Calu3 (cell line): Measurements from ENCODE around the gene AGK. TPM values are rescaled to one million over a fixed set of nuclear protein-coding genes. Genes with fewer than 3 reads are reported as not detected.

Experiments
- Bru-seq: library from RNA; stranded (reverse); fragments of 400-500 nt; gene quantifications from one replicate; lab custom pipeline; 2021; lab: Mats Ljungman, UMichigan
- BruChase-seq, 2 experiments: library from RNA; stranded (reverse); fragments of 400-500 nt; gene quantifications; one replicate each; lab custom pipeline; 2021; lab: Mats Ljungman, UMichigan
- BruUV-seq: library from RNA; stranded (reverse); fragments of 400-500 nt; replicated peaks from 2 replicates; lab custom pipeline; 2021; lab: Mats Ljungman, UMichigan
- CTCF ChIA-PET: fragments of 300-600 bp; sonication (Branson Sonifier 250); formaldehyde crosslinking; loops from one replicate; lab custom pipeline; 2022; ENCODE audit warnings: antibody characterized with exemption; lab: Charles Lee
- DNase-seq: peaks from one replicate; pipeline ENCODE4 v3.0.0; 2022
- H3K27ac Mint-ChIP-seq: one replicate; pipeline ENCODE4 v1.8.0; 2022; ENCODE audit warnings: mixed read lengths; ENCODE audit not compliant: unreplicated experiment
- H3K27me3 Mint-ChIP-seq: one replicate; pipeline ENCODE4 v1.8.0; 2022; ENCODE audit warnings: mixed read lengths; ENCODE audit not compliant: unreplicated experiment
- H3K36me3 Mint-ChIP-seq: one replicate; pipeline ENCODE4 v1.8.0; 2022; ENCODE audit warnings: mild to moderate bottlenecking, moderate library complexity, mixed read lengths; ENCODE audit not compliant: insufficient read depth, unreplicated experiment
- H3K4me1 Mint-ChIP-seq: one replicate; pipeline ENCODE4 v1.8.0; 2022; ENCODE audit warnings: mild to moderate bottlenecking, low read depth, mixed read lengths; ENCODE audit not compliant: unreplicated experiment
- H3K4me3 Mint-ChIP-seq: one replicate; pipeline ENCODE4 v1.8.0; 2022; ENCODE audit warnings: mild to moderate bottlenecking, low read depth, moderate library complexity, mixed read lengths; ENCODE audit not compliant: unreplicated experiment
- H3K9me3 Mint-ChIP-seq: one replicate; pipeline ENCODE4 v1.8.0; 2022; ENCODE audit warnings: low read depth, mixed read lengths; ENCODE audit not compliant: unreplicated experiment
- intact Hi-C: fragments of 100-400 bp; cut with micrococcal nuclease; formaldehyde crosslinking; loops from one replicate; pipeline ENCODE4 v1.10.0; 2022; ENCODE audit not compliant: unreplicated experiment
- long read RNA-seq: library from polyadenylated mRNA; stranded (forward); transcript quantifications from one replicate; pipeline ENCODE4 v2.0.0, GENCODE V29; 2022
- total RNA-seq: library from RNA; stranded (reverse); gene quantifications from 2 replicates; pipeline ENCODE4 v1.2.3, GENCODE V29; 2022
- TF ChIP-seq, protein P1 (sequence below): fragments of 200-600 bp; IDR thresholded peaks from one replicate; pipeline ENCODE4 v1.8.0; 2022; ENCODE audit warnings: antibody characterized with exemption; ENCODE audit not compliant: unreplicated experiment

The AGK gene, protein sequence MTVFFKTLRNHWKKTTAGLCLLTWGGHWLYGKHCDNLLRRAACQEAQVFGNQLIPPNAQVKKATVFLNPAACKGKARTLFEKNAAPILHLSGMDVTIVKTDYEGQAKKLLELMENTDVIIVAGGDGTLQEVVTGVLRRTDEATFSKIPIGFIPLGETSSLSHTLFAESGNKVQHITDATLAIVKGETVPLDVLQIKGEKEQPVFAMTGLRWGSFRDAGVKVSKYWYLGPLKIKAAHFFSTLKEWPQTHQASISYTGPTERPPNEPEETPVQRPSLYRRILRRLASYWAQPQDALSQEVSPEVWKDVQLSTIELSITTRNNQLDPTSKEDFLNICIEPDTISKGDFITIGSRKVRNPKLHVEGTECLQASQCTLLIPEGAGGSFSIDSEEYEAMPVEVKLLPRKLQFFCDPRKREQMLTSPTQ
- 31.5 and 32.3 TPM in 2 replicates for total RNA-seq
- Bru-seq, nascent RNA, result percentile 74 among the genes with signal in this experiment
- BruChase-seq, experiment 1, labeled RNA remaining after a 6-hour chase, result percentile 62 among the genes with signal in this experiment
- percentile 63 among the genes with signal in this experiment for BruChase-seq, experiment 2, labeled RNA remaining after a 2-hour chase
- long read RNA-seq, transcript AGK-201 (16 exons, 3,849 nt), result major isoform, 23 of 54 reads
- long read RNA-seq, partial matches to known transcripts, result 13 of 54 reads
- long read RNA-seq, other reads (novel, unspliced or antisense), result 18 of 54 reads

DNA sequence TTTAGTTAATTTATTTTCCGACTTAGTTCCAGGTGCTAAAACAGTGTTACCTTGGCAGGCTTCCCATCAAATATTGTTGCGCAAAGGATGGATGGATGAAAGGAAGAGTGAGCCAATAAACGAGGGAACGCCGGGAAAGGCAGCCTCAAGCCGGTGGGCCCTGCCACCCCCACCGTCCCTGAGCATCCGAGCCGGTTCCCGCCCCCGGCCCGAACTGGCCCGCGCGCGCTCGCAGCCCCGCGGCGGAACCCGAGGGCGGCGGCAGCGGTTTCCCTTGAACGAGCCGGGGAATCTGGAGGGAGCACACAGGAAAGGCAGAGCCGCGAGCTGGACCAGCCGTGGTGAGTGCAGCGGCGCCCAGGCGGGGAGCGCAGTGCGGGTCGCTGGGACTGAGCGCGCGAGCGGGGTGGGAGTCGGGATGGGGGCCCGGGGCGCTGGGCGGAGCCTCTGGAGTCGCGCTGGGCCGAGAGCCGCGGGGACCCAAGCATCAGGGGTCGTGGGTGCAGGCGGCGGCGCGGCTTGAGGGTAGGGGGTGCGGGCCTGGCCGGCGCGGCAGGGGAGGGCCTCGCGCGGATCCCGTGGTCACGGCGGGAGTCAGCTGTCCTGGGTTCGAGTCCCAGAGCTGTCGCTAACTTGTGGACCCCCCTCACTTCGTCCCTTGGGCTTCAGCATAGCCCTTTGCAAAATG is at the start of gene AGK:
Gene AGK (plus strand): TSS at position 317 of the 688 bp plus-strand sequence. CDS start 4,057 bp downstream, outside the sequence.
- Mint-ChIP-seq H3K9me3 (no peaks in the 10 kb centered on the region), H3K36me3 (peaks cover 16% of the 10 kb centered on the region), H3K4me3 (peak within 1 kb of the TSS; percentile 70), H3K27me3 (no peaks in the 10 kb centered on the region), H3K27ac (peak within 1 kb of the TSS; percentile 63), H3K4me1 (peaks cover 23% of the 10 kb centered on the region)
- DNase-seq, result peak; percentile 83
- TF ChIP-seq, protein P1, sequence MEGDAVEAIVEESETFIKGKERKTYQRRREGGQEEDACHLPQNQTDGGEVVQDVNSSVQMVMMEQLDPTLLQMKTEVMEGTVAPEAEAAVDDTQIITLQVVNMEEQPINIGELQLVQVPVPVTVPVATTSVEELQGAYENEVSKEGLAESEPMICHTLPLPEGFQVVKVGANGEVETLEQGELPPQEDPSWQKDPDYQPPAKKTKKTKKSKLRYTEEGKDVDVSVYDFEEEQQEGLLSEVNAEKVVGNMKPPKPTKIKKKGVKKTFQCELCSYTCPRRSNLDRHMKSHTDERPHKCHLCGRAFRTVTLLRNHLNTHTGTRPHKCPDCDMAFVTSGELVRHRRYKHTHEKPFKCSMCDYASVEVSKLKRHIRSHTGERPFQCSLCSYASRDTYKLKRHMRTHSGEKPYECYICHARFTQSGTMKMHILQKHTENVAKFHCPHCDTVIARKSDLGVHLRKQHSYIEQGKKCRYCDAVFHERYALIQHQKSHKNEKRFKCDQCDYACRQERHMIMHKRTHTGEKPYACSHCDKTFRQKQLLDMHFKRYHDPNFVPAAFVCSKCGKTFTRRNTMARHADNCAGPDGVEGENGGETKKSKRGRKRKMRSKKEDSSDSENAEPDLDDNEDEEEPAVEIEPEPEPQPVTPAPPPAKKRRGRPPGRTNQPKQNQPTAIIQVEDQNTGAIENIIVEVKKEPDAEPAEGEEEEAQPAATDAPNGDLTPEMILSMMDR, result no peak
- CTCF ChIA-PET, result no interaction called here
- no TSS peak for BruUV-seq
- intact Hi-C loops, result no loop called here

DNA sequence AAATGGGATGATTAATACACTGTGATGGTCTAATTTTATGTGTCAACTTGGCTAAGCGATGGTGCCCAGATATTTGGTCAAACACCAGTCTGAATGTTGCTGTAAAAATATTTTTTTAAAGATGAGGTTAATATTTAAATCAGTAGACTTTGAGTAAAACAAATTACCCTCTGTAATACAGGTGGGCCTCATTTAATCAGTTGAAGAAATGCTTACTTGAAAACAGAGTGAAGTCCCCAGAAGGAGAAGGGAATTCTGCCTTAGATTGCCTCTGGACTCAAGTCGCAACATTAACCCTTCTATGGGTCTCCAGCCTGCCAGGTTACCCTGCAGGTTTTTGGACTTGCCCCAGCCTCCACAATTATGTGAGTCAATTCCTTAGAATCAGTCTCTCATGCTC is 49.8 kb upstream of the AGK start:
- peaks cover 4% of the 10 kb centered on the region for H3K9me3 Mint-ChIP-seq
- BruUV-seq, result no TSS peak
- no peak overlapping the region for H3K27ac Mint-ChIP-seq
- DNase-seq, result no peak
- CTCF ChIA-PET, result no interaction called here
- no peaks in the 10 kb centered on the region for H3K36me3 Mint-ChIP-seq
- no peaks in the 10 kb centered on the region for H3K4me1 Mint-ChIP-seq
- no peaks in the 10 kb centered on the region for H3K27me3 Mint-ChIP-seq
- TF ChIP-seq, protein P1, result no peak
- intact Hi-C loops, result no loop called here
- no peak overlapping the region for H3K4me3 Mint-ChIP-seq

DNA sequence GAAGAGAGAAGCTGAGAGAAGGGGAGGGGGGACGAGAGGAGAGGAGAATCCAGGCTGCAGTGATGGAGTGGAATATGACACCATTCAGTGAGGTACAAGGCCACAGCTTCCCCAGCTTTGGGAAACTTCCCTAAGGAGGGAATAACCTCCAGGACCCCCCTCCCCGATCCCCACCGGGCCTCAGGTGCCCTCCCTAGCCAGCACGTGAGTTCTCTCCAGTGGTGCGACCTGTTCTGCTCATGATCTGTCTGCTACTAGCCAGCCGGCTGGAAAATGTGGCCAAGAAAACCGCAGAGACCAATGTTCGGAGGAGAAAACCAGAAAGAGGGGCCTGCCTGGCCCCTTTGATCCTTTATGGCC is 39.9 kb upstream of the AGK start:
- Mint-ChIP-seq H3K4me1 (peaks cover 12% of the 10 kb centered on the region), H3K4me3 (peak overlapping the region; percentile 71), H3K36me3 (no peaks in the 10 kb centered on the region), H3K27ac (no peak overlapping the region), H3K9me3 (peaks cover 6% of the 10 kb centered on the region), H3K27me3 (peaks cover 61% of the 10 kb centered on the region)
- no TSS peak for BruUV-seq
- no peak for DNase-seq
- CTCF ChIA-PET, result no interaction called here
- intact Hi-C loops, result no loop called here
- TF ChIP-seq, protein P1, result no peak

DNA sequence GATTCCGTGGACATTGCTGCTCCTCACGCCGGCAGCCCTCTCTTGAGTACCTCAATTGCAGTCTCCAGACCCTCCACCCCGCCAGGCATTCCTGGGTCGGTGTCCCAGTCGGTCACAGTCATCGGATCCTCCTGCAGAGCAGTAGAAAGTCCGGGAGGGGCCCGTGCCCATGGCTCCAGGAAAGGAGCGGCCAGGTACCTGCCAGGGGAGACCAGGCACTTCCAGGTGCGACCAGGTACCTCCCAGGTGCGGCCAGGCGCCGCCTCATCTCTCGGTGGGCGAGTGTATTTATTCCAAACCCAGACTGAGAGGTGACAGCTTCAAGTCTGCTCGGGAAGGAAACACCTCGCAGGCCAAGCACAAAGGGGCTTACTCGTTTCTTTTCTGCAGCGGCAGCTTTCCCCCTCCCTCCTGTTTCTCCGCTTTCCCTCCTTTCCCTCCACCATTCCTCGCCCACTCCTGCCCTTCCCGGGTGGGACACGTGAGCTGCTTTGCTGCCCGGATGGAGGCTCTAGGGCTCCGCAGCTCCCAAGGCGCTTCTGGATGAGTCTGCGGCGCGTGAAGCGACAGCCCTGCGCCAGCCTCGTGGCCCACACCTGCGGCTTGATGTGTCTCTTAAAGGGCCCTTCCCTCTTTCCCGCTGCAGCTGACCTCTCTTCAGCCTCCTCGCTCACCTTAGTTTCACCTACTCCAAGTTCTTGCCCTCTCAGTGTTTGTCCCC is 39.4 kb upstream of the AGK start:
- CTCF ChIA-PET, result no interaction called here
- H3K36me3 Mint-ChIP-seq, result no peaks in the 10 kb centered on the region
- peaks cover 67% of the 10 kb centered on the region for H3K27me3 Mint-ChIP-seq
- no peak overlapping the region for H3K27ac Mint-ChIP-seq
- H3K9me3 Mint-ChIP-seq, result peaks cover 6% of the 10 kb centered on the region
- intact Hi-C loops, result no loop called here
- H3K4me1 Mint-ChIP-seq, result peaks cover 12% of the 10 kb centered on the region
- peak; percentile 27 for DNase-seq
- H3K4me3 Mint-ChIP-seq, result peak overlapping the region; percentile 71
- TF ChIP-seq, protein P1, result no peak
- no TSS peak for BruUV-seq
